ENCODE measurements around the gene RGS9BP.

- TF ChIP-seq SUZ12 (IDR thresholded peaks at IDR 0.05; ENCODE audit: extremely low read depth, insufficient read depth, insufficient read length), result no peak
- no peak for TF ChIP-seq YY1 (IDR thresholded peaks at IDR 0.05; ENCODE audit: insufficient read depth, insufficient read length)
- TF ChIP-seq ZNF274 (IDR thresholded peaks at IDR 0.05; ENCODE audit: low read depth, low read length), result no peak
Observed at GRCh38 chr19:32688311-32688710, 12.7 kb downstream of the RGS9BP start.
